Measurements from ENCODE around the gene RSAD1.

RSAD1 gene

GRCh38 chr17:50478391-50479381 is at the start of gene RSAD1:
RSAD1 (plus strand) TSS chr17:50478860; CDS start chr17:50478885, 25 bp downstream.
- peak within 1 kb of the TSS; percentile 85 for H3K4me3 ChIP-seq (ENCODE audit: low read depth, low read length)
- DNase-seq (ENCODE audit: low read depth): peak; percentile 83
- peak; percentile 39 for TF ChIP-seq CTCF (conservative IDR thresholded peaks at IDR 0.05; ENCODE audit: low read depth, low read length)

- no peak for TF ChIP-seq CTCF (conservative IDR thresholded peaks at IDR 0.05; ENCODE audit: low read depth, low read length)
- no peak for DNase-seq (ENCODE audit: low read depth)
- H3K4me3 ChIP-seq (ENCODE audit: low read depth, low read length): no peak overlapping the region
Measured at GRCh38 chr17:50429793-50430192, 48.9 kb upstream of the RSAD1 start.

GRCh38 chr17:50430821-50431618 is 47.6 kb upstream of the RSAD1 start:
- no peak for TF ChIP-seq CTCF (conservative IDR thresholded peaks at IDR 0.05; ENCODE audit: low read depth, low read length)
- no peak overlapping the region for H3K4me3 ChIP-seq (ENCODE audit: low read depth, low read length)
- DNase-seq (ENCODE audit: low read depth): no peak

- DNase-seq (ENCODE audit: low read depth): peak; percentile 4
- no peak for TF ChIP-seq CTCF (conservative IDR thresholded peaks at IDR 0.05; ENCODE audit: low read depth, low read length)
- H3K4me3 ChIP-seq (ENCODE audit: low read depth, low read length): no peak overlapping the region
Measured at GRCh38 chr17:50432125-50432762, 46.4 kb upstream of the RSAD1 start.

GRCh38 chr17:50437409-50437808 is 41.3 kb upstream of the RSAD1 start:
- no peak for TF ChIP-seq CTCF (conservative IDR thresholded peaks at IDR 0.05; ENCODE audit: low read depth, low read length)
- DNase-seq (ENCODE audit: low read depth): no peak
- no peak overlapping the region for H3K4me3 ChIP-seq (ENCODE audit: low read depth, low read length)

GRCh38 chr17:50439008-50439407 is 39.7 kb upstream of the RSAD1 start:
- DNase-seq (ENCODE audit: low read depth): no peak
- no peak for TF ChIP-seq CTCF (conservative IDR thresholded peaks at IDR 0.05; ENCODE audit: low read depth, low read length)
- H3K4me3 ChIP-seq (ENCODE audit: low read depth, low read length): no peak overlapping the region
